SK-N-SH (cell line): Measurements from ENCODE around the gene TOM1L2. TPM values are rescaled to one million over a fixed set of nuclear protein-coding genes. Genes with fewer than 3 reads are reported as not detected.

ENCODE experiments used
- CTCF ChIA-PET: fragments of 300-600, 350-600 bp; formaldehyde crosslinking; extraction: SDS; loops from one replicate; lab custom pipeline; 2021; lab: Yijun Ruan, JAX
- POLR2A ChIA-PET: fragments of 350-600 bp; sonication (Branson Sonifier 250); formaldehyde crosslinking; extraction: SDS; loops from one replicate; lab custom pipeline; 2020; ENCODE audit warnings: antibody characterized with exemption, inconsistent platforms; lab: Yijun Ruan, JAX
- DNase-seq: peaks from one replicate; pipeline ENCODE4 v3.0.0; 2012
- H2AFZ ChIP-seq: fragments of 200-600 bp; sonication (generic); 2 replicates; pipeline ENCODE4 v1.8.1; 2016; ENCODE audit warnings: antibody characterized with exemption, mild to moderate bottlenecking, low read depth
- H3F3A ChIP-seq: fragments of 200-600 bp; sonication (generic); replicated peaks from 2 replicates; pipeline ENCODE3; 2016; ENCODE audit warnings: antibody characterized with exemption, mild to moderate bottlenecking; ENCODE audit not compliant: insufficient read depth
- H3K27ac ChIP-seq, 2 experiments: fragments of 200-500 bp in 1 of 2; fragments of 200-600 bp in 1 of 2; sonication (Bioruptor generic) in 1 of 2; sonication (generic), shearing (Covaris generic) in 1 of 2; 2 replicates each; pipeline versions ENCODE4 v1.5.1 to v1.6.1; 2014 to 2016; ENCODE audit warnings: low read depth in 2 of 2, inconsistent platforms in 1 of 2, low read length in 1 of 2, mild to moderate bottlenecking in 1 of 2, mixed read lengths in 1 of 2
- H3K27me3 ChIP-seq: fragments of 200-600 bp; sonication (generic), shearing (Covaris generic); 2 replicates; pipeline ENCODE4 v1.6.1; 2016; ENCODE audit warnings: mixed run types; ENCODE audit not compliant: insufficient read depth
- H3K36me3 ChIP-seq, 2 experiments: fragments of 200-500 bp in 1 of 2; fragments of 200-600 bp in 1 of 2; sonication (Bioruptor generic) in 1 of 2; sonication (generic) in 1 of 2; replicated peaks in 1 of 2; 2 replicates each; pipeline versions ENCODE3 to v1.5.1; 2014 to 2016; ENCODE audit warnings: low read length in 1 of 2, mild to moderate bottlenecking in 1 of 2; ENCODE audit not compliant: insufficient read depth in 2 of 2, control insufficient read depth in 1 of 2
- H3K4me1 ChIP-seq, 2 experiments: fragments of 200-500 bp in 1 of 2; fragments of 200-600 bp in 1 of 2; sonication (Bioruptor generic) in 1 of 2; sonication (generic), shearing (Covaris generic) in 1 of 2; 2 replicates each; pipeline versions ENCODE4 v1.5.1 to v1.6.1; 2014 to 2016; ENCODE audit warnings: low read depth in 1 of 2, low read length in 1 of 2, mixed run types in 1 of 2; ENCODE audit not compliant: insufficient read depth in 2 of 2, control insufficient read depth in 1 of 2
- H3K4me2 ChIP-seq: fragments of 200-600 bp; sonication (generic), shearing (Covaris generic); 2 replicates; pipeline ENCODE4 v1.6.1; 2017; ENCODE audit warnings: mixed run types
- H3K4me3 ChIP-seq, 2 experiments: fragments of 200-500 bp in 1 of 2; fragments of 200-600 bp in 1 of 2; sonication (Bioruptor generic) in 1 of 2; sonication (generic), shearing (Covaris generic) in 1 of 2; 2 replicates each; pipeline versions ENCODE4 v1.5.1 to v1.8.1; 2014 to 2016; ENCODE audit warnings: low read depth in 2 of 2, inconsistent platforms in 1 of 2, low read length in 1 of 2, mild to moderate bottlenecking in 1 of 2, mixed read lengths in 1 of 2, moderate library complexity in 1 of 2
- H3K79me2 ChIP-seq: fragments of 200-600 bp; sonication (generic); 2 replicates; pipeline ENCODE4 v1.8.1; 2017; ENCODE audit warnings: mild to moderate bottlenecking; ENCODE audit not compliant: insufficient read depth
- H3K9ac ChIP-seq: fragments of 200-600 bp; sonication (generic); 2 replicates; pipeline ENCODE4 v1.6.1; 2017; ENCODE audit warnings: mixed run types
- H3K9me2 ChIP-seq: fragments of 200-600 bp; sonication (generic); 2 replicates; pipeline ENCODE4 v1.6.1; 2017; ENCODE audit warnings: mixed run types
- H3K9me3 ChIP-seq: fragments of 200-600 bp; sonication (generic); 2 replicates; pipeline ENCODE4 v1.6.1; 2017; ENCODE audit warnings: mixed run types, mild to moderate bottlenecking, moderate library complexity
- H4K20me1 ChIP-seq: fragments of 200-600 bp; sonication (generic); 2 replicates; pipeline ENCODE4 v1.6.1; 2017; ENCODE audit warnings: mild to moderate bottlenecking, mixed run types; ENCODE audit not compliant: insufficient read depth
- ELF1 ChIP-seq: IDR thresholded peaks from 2 replicates; pipeline ENCODE4 v1.4.0; 2012
- EP300 ChIP-seq, 2 experiments: IDR thresholded peaks; 2 replicates each; pipeline versions ENCODE4 v1.4.0 to v1.6.1; 2012; ENCODE audit warnings: borderline replicate concordance in 1 of 2, low read depth in 1 of 2, low read length in 1 of 2
- EZH2phosphoT487 ChIP-seq: fragments of 200-600 bp; sonication (generic); IDR thresholded peaks from 2 replicates; pipeline ENCODE4 v1.6.1; 2017; ENCODE audit warnings: low read depth, mixed run types, mild to moderate bottlenecking, antibody characterized with exemption, moderate library complexity, borderline replicate concordance
- FOSL2 ChIP-seq: IDR thresholded peaks from 2 replicates; pipeline ENCODE4 v1.4.0; 2012; ENCODE audit warnings: low read depth, mild to moderate bottlenecking, moderate library complexity, borderline replicate concordance
- FOXJ3 ChIP-seq: sonication (generic); formaldehyde crosslinking; IDR thresholded peaks from 2 replicates; pipeline ENCODE4 v1.5.1; 2020; ENCODE audit warnings: mild to moderate bottlenecking, missing genetic modification reagents
- GABPA ChIP-seq: IDR thresholded peaks from 2 replicates; pipeline ENCODE4 v1.4.0; 2012; ENCODE audit warnings: low read depth, mild to moderate bottlenecking
- GATA2 ChIP-seq: sonication (generic); formaldehyde crosslinking; IDR thresholded peaks from 2 replicates; pipeline ENCODE4 v1.5.0; 2020; ENCODE audit warnings: mild to moderate bottlenecking, missing genetic modification reagents
- IRF3 ChIP-seq: fragments of 150-350 bp; IDR thresholded peaks from 2 replicates; pipeline ENCODE4 v1.6.1; 2016; ENCODE audit warnings: mild to moderate bottlenecking, low read depth, low read length
- JUND ChIP-seq: IDR thresholded peaks from 2 replicates; pipeline ENCODE4 v1.4.0; 2012
- MEF2A ChIP-seq: IDR thresholded peaks from 2 replicates; pipeline ENCODE4 v1.4.0; 2012; ENCODE audit warnings: low read depth, borderline replicate concordance
- MXI1 ChIP-seq: IDR thresholded peaks from 2 replicates; pipeline ENCODE4 v1.6.1; 2012; ENCODE audit warnings: mild to moderate bottlenecking, low read depth, low read length, improper control_type of control experiment
- NRF1 ChIP-seq: IDR thresholded peaks from 2 replicates; pipeline ENCODE4 v1.6.1; 2012; ENCODE audit warnings: low read depth, mild to moderate bottlenecking, low read length
- PBX3 ChIP-seq: IDR thresholded peaks from 2 replicates; pipeline ENCODE4; 2012
- POLR2AphosphoS5 ChIP-seq: IDR thresholded peaks from 2 replicates; pipeline ENCODE4 v1.6.1; 2012; ENCODE audit warnings: low read depth, low read length
- RAD21 ChIP-seq: IDR thresholded peaks from 2 replicates; pipeline ENCODE4 v1.6.1; 2012; ENCODE audit warnings: mild to moderate bottlenecking, low read length
- REST ChIP-seq: IDR thresholded peaks from 2 replicates; pipeline ENCODE4 v1.6.1; 2012; ENCODE audit warnings: mild to moderate bottlenecking, low read depth, low read length, moderate library complexity
- RFX5 ChIP-seq: IDR thresholded peaks from 2 replicates; pipeline ENCODE4 v1.6.1; 2012; ENCODE audit warnings: mild to moderate bottlenecking, improper control_type of control experiment, low read length
- RXRA ChIP-seq: IDR thresholded peaks from 2 replicates; pipeline ENCODE4 v1.4.0; 2012; ENCODE audit warnings: low read depth, mild to moderate bottlenecking, borderline replicate concordance
- SIN3A ChIP-seq: IDR thresholded peaks from 2 replicates; pipeline ENCODE4 v1.6.1; 2012; ENCODE audit warnings: low read depth, mild to moderate bottlenecking, low read length, moderate library complexity, borderline replicate concordance
- SMC3 ChIP-seq: IDR thresholded peaks from 2 replicates; pipeline ENCODE4 v1.6.1; 2012; ENCODE audit warnings: low read depth, low read length, improper control_type of control experiment
- TAF1 ChIP-seq: IDR thresholded peaks from 2 replicates; pipeline ENCODE4 v1.6.1; 2012; ENCODE audit warnings: low read depth, mild to moderate bottlenecking, low read length, moderate library complexity, borderline replicate concordance
- TCF12 ChIP-seq: IDR thresholded peaks from 2 replicates; pipeline ENCODE4 v1.4.0; 2012
- TEAD4 ChIP-seq: IDR thresholded peaks from 2 replicates; pipeline ENCODE4 v1.4.0; 2012; ENCODE audit warnings: mild to moderate bottlenecking, borderline replicate concordance; ENCODE audit not compliant: insufficient read depth
- USF2 ChIP-seq: fragments of 150-350 bp; IDR thresholded peaks from 2 replicates; pipeline ENCODE4 v1.6.1; 2017; ENCODE audit warnings: antibody characterized with exemption, low read length, low read depth, borderline replicate concordance
- YY1 ChIP-seq: IDR thresholded peaks from 2 replicates; pipeline ENCODE4 v1.4.0; 2012; ENCODE audit warnings: low read depth, mild to moderate bottlenecking
- ZBTB33 ChIP-seq: IDR thresholded peaks from 2 replicates; pipeline ENCODE4 v1.4.0; 2012; ENCODE audit warnings: low read depth, borderline replicate concordance
- WGBS: methylation state at CpG from one replicate; pipeline ENCODE4 v1.1.6; 2017; ENCODE audit warnings: low lambda C conversion rate; 5-methylcytosine and 5-hydroxymethylcytosine counted together
- polyA plus RNA-seq, 3 experiments: library from polyadenylated mRNA; depleted of rRNA; stranded (reverse); fragments of >200 nt; gene quantifications; 2 replicates each; pipeline ENCODE4 v1.2.3, GENCODE V29; 2012

TOM1L2 gene
- polyA plus RNA-seq, 1 of the 3 experiments (the other 2 are of a cell fraction), result 85.4 TPM

- H4K20me1 ChIP-seq, result no peaks in the 10 kb centered on the region
- CTCF ChIA-PET, result interaction anchor here (2.0 to 4.3 kb wide), 2 partner anchors 8 to 20 kb away, joined by 10 to 19 read pairs; no protein-coding TSS in a partner anchor
- no peak overlapping the region for H3K4me2 ChIP-seq
- H3K4me3 ChIP-seq, result no peak overlapping the region
- peaks cover 8 to 11% of the 10 kb centered on the region in 2 experiments for H3K36me3 ChIP-seq
- H3K4me1 ChIP-seq, result peaks cover 13 to 40% of the 10 kb centered on the region in 2 experiments
- no peaks in the 10 kb centered on the region for H3K9me2 ChIP-seq
- H3K27ac ChIP-seq, result peak overlapping the region in 1 of 2 experiments; percentile 96; a peak in 2 of 4 replicates
- WGBS, result 74% methylated on average over 6 of the region's 10 CpGs
- no peaks in the 10 kb centered on the region for H3K9me3 ChIP-seq
- DNase-seq, result peak; percentile 91
- POLR2A ChIA-PET, result interaction anchor here (0.5 to 1.3 kb wide), 3 partner anchors 8 to 23 kb away, joined by 3 to 7 read pairs (median 4); no protein-coding TSS in a partner anchor
- H3F3A ChIP-seq, result peaks cover 9% of the 10 kb centered on the region
- H3K9ac ChIP-seq, result no peak overlapping the region
- peaks cover 25% of the 10 kb centered on the region; the same call in 1 of the 2 replicates for H3K79me2 ChIP-seq
- no peaks in the 10 kb centered on the region for H3K27me3 ChIP-seq
- no peak overlapping the region for H2AFZ ChIP-seq
- TF ChIP-seq GABPA, result no peak
- TF ChIP-seq MEF2A, result no peak
- peak; percentile 38; the same call in 1 of the 2 replicates for TF ChIP-seq FOXJ3 (CRISPR knock-in tag)
- no peak for TF ChIP-seq POLR2AphosphoS5
- no peak for TF ChIP-seq ZBTB33
- no peak for TF ChIP-seq ELF1
- TF ChIP-seq PBX3, result no peak
- no peak for TF ChIP-seq IRF3
- TF ChIP-seq REST, result no peak
- TF ChIP-seq USF2, result no peak
- no peak for TF ChIP-seq RAD21
- TF ChIP-seq MXI1, result peak; percentile 84
- TF ChIP-seq JUND, result no peak
- TF ChIP-seq FOSL2, result no peak
- peak in 1 of 2 experiments; percentile 59; a peak in 2 of 4 replicates for TF ChIP-seq EP300 (IDR thresholded peaks at IDR 0.05; ENCODE audit: borderline replicate concordance in 1 of 2, low read depth in 1 of 2, low read length in 1 of 2)
- TF ChIP-seq TCF12, result no peak
- no peak for TF ChIP-seq RFX5
- TF ChIP-seq EZH2phosphoT487, result no peak
- no peak for TF ChIP-seq YY1
- TF ChIP-seq SIN3A, result no peak
- no peak for TF ChIP-seq TEAD4
- TF ChIP-seq TAF1, result no peak
- TF ChIP-seq NRF1, result no peak
- no peak for TF ChIP-seq RXRA
- TF ChIP-seq SMC3, result no peak; the same call in 1 of the 2 replicates
- peak; percentile 78 for TF ChIP-seq GATA2
These were observed 61.1 kb downstream of the TOM1L2 start for GRCh38 chr17:17911001-17911613.
